HG03196 (cell line): Measurements from ENCODE around the gene BRAP.
"Not testable (repeated sequence)": the region's sequence is repeated elsewhere in the genome, so short reads cannot be mapped to it uniquely, and the experiment has no call there.

Experiments used
- ATAC-seq: cut with Tn5 transposase; IDR thresholded peaks from one replicate; pipeline ENCODE4 v1.9.1; 2021; ENCODE audit not compliant: unreplicated experiment

BRAP gene

DNA sequence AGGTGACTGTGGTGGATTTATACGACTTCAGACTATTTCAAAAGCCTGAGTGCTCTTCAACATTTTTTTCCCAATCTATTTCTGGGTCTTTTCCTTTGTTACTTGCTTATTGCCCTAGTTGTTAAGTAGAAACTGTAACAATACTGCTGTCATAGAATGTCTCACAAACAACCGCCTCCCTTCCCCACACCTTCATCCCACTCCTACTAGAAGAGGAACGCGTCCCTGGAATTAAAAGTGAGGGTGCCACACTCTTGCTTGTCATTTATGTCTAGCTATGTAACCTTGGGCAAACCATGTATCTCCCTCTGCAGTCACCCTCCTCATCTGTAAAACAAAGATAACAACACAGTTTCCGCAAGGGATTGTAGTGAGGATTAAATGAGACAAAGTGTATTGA lies 8.6 kb downstream of the BRAP start:
- no peak for ATAC-seq

GRCh38 chr12:111673503-111673902 lies 12.3 kb downstream of the BRAP start:
- ATAC-seq, result no peak

- ATAC-seq, result no peak
Measured at GRCh38 chr12:111672822-111673381, 12.9 kb downstream of the BRAP start.

- no peak for ATAC-seq
Measured at GRCh38 chr12:111664961-111665865, 20.5 kb downstream of the BRAP start.

DNA sequence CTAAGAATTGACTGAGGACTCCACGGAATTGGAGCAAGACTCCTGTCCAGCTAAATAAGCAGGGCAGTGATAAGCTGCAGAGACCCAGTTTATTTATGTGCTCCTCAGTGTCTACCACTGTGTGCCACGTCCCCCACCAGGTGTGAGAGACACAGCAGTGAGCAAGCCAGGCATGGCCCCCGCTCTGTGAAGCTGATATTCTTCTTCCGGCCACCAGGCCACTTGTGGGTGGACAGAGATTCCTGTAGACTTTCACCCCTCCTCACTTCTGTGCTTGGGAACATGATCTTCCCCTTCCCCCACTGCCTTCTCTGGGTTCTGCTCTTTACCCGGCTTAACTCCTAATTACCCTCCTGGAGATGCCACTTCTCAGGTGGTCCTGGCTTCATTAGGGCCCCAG lies 21.3 kb downstream of the BRAP start:
- no peak for ATAC-seq

DNA sequence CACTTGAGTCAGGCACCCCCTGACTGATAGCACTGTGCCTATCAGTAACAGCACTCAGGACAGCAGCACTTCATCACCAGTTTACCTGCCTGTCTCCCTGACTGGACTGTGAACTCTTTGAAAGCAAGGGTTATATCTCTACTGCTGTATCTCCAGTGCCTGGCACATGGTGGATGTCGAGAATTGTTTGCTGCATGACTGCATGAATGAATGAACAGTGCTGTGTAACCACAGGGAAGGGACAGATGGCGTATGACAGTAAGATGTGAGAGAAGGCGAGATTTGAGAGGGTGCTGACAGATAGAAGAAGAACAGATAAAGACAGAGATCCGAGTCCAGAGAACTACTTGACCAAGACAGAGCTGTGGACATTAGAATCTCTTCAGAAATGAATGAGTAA lies 29.7 kb downstream of the BRAP start:
- no peak for ATAC-seq

GRCh38 chr12:111655356-111655755 lies 30.4 kb downstream of the BRAP start:
- ATAC-seq, result no peak

DNA sequence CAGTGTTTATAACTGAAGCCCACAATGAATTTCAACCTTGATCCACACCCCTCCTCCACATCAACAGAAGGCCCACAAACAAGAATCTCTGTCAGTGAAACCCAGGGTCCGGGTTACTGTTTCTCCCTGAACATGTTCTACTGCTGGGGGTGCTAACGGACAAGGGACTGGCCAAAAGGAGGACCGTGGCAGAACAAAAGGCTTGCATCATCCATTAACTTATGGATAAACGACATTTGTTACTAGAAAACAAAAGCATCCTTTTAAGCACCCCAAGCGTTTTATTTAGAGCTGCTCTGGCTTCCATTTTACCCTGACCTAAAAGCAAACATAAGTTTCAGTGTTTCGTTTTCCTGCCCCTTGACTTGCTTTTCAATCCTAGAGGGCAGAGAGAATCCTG lies 32.2 kb downstream of the BRAP start:
- ATAC-seq, result no peak

- ATAC-seq, result not testable (repeated sequence)
Measured at GRCh38 chr12:111652530-111652929, 33.2 kb downstream of the BRAP start.

GRCh38 chr12:111650912-111651311 lies 34.8 kb downstream of the BRAP start:
- no peak for ATAC-seq

- no peak for ATAC-seq
Measured at GRCh38 chr12:111645433-111645832, 40.3 kb downstream of the BRAP start.

DNA sequence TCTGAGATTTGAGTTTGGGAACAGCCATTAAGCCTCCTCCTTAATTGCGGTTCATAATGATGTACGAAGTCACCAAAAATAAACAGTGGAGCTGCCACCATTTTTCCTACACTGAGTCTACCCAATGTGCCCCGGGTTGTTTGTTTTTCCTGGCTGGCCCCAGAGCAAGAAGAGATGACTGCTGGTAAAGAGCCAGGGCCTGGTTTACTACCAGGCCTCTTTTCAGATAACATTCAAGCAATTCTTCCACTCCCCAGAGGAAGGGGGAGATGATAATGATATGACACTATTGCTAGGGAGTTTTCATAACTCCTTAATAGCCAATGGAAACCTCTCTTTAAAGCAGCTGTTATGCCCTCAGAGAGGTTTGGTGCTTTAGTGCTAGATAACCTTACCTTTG lies 42.3 kb downstream of the BRAP start:
- no peak for ATAC-seq

DNA sequence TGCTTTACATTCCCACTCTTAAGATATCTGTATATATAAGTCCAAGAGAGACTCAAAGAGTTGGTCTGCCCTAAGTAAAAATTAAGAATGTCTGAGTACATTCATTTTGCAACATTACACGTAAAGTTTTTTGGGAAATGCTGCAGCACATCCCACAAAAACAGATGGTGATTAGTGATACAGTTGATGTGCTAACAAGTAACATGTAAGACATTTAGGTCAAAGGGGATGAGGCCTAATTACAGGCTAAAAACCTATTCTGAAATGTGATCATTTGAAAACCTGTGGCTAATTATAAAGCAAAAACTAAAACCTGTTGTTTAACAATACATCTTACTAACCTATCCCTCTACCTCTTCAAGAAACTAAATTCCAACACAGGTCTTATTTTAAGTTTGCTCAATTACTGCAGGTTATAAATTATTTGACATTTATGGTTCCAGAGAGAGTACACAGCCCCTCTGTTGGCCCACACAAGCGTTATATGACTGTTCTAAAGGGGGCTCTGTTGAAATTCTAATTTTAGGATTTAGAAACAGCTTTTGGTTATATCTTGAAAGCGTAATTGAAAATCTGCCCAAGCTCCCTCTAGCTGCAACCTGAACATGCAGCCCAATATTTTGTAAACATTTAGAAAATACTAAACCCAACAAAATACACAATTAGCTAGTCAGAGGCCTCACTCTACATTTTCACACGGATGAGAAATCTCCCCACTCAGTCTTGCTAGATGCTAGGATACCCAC lies 42.9 kb downstream of the BRAP start:
- ATAC-seq, result no peak

DNA sequence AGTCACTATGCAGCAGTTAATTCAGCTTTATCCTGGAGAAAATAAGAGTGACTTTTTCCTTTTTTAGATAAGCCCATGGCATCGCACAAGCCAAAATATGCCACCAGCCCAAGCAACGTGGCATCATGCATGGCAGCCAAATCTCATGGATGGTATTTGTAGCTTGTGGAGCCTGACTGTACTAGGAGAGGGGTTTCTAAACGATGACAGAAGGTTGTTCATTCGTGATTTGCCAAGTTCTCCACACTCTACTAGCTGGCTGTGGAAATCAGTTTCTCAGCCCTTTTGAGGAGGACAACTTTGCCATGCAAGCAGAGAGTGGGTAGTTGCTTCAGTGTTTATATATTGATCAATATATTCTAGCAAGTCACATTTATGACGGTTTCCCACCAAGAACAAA lies 45.2 kb downstream of the BRAP start:
- no peak for ATAC-seq

DNA sequence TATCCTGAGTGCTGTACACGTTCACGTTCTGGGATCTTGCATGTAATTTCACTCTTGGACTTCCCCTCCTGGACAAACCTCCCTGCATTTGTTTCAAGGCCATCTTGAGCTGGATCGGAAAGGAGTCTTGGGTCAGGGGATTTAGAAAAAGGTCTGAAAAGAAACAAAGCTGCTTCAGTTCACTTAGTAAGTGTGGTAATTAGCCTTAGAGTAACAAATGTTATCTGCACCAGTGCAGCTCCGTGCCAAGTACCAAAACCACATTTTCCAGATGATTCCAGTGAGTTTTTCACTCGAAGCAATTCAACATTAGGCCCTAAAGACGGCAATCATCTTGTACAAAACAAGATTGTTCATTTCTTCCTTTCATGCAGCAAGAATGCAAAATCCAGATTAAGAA lies 47.2 kb downstream of the BRAP start:
- ATAC-seq, result no peak

GRCh38 chr12:111636209-111636945 lies 49.4 kb downstream of the BRAP start:
- ATAC-seq, result no peak

- no peak for ATAC-seq
Measured at GRCh38 chr12:111635524-111635923, 50.2 kb downstream of the BRAP start.

DNA sequence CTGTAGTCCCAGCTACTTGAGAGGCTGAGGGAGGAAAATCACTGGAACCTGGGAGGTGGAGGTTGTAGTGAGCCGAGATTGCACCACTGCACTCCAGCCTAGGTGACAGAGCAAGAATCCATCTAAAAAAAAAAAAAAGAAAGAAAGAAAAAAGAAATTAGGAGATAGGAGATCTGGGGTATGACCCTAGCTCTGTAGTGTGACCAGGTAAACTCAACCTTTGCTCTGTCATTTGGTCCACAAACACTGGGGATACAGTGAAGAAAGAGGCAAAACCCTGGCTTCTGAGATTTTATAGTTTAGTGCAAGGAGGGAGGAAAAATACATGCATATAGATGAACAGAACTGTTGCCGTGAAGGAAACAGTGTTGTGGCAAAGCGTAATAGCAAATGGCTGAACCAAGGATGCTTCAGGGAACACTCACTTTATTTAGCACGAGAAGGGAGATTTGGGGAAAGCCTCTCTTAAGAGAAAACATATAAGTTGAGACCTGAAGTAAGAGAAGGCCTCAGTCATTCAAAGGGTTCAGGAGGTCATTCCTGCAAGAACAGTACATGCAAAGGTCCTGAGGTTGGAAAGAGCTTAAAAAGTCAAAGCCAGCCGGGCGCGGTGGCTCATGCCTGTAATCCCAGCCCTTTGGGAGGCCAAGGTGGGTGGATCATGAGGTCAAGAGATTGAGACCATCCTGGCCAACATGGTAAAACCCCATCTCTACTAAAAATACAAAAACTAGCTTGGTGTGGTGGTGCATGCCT lies 57.1 kb downstream of the BRAP start:
- ATAC-seq, result no peak

DNA sequence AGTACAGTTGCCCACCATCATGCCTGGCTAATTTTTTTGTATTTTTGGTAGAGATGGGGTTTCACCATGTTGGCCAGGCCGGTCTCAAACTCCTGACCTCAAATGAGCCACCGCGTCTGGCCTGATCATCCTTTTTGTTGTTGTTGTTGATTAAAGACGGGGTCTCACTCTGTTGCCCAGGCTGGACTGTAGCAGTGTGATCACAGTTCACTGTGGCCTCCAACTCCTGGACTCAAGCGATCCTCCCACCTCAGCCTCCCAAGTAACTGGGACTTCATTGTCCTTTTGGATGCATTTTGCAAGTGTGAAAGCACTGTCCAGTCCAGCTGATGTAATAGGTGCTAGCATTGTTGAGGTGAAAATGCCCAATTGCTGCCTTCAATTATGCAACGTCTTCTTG lies 59.5 kb downstream of the BRAP start:
- no peak for ATAC-seq

DNA sequence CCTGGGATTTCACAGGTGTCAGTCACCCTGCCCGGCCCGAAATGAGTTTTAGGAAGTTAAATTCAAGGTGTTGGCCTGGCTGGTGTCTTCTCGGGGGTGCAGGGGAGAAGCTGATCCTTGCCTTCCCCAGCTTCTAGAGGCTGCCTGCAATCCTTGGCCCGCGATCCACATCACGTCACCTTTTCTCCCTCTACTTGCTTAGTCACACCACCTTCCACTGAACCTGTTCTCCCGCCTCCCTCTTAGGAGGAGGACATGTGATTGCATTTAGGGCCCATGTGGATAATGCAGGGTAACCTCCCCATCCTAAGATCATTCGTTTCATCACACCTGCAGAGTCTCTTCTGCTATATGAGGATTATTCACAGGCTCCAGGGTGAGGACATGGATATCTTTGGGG lies 61.2 kb downstream of the BRAP start:
- no peak for ATAC-seq

DNA sequence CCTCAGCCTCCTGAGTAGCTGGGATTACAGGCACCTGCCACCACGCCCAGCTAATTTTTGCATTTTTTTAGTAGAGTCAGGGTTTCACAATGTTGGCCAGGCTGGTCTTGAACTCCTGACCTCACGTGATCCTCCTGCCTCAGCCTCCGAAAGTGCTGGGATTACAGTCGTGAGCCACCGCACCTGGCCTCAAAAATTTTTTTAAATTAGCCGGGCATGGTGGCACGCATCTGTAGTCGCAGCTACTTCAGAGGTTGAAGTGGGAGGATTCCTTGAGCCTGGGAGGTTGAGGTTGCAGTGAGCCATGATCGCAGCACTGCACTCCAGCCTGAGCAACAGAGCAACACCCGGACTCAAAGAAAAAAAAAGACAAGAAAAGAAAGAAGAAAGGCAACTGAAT lies 67.9 kb downstream of the BRAP start:
- not testable (repeated sequence) for ATAC-seq
